Measurements from ENCODE around the gene IL37.
A peak's percentile ranks its signal among the peaks of the same experiment; 100 is the strongest.
"Not testable (repeated sequence)": the region's sequence is repeated elsewhere in the genome, so short reads cannot be mapped to it uniquely, and the experiment has no call there.

Gene IL37

GRCh38 chr2:112923237-112923966, 12.4 kb downstream of the IL37 start:
- DNase-seq (ENCODE audit: low read depth in 2 of 2), result no peak

GRCh38 chr2:112923967-112924338, 13.0 kb downstream of the IL37 start:
- DNase-seq (ENCODE audit: low read depth in 2 of 2), result no peak

- no peak for DNase-seq (ENCODE audit: low read depth in 2 of 2)
Observed at GRCh38 chr2:112924360-112924759, 13.4 kb downstream of the IL37 start.

GRCh38 chr2:112924821-112925220, 13.9 kb downstream of the IL37 start:
- no peak for DNase-seq (ENCODE audit: low read depth in 2 of 2)

GRCh38 chr2:112926707-112927106, 15.7 kb downstream of the IL37 start:
- no peak for DNase-seq (ENCODE audit: low read depth in 2 of 2)

- DNase-seq (ENCODE audit: low read depth in 2 of 2), result no peak
Observed at GRCh38 chr2:112927745-112928144, 16.8 kb downstream of the IL37 start.

GRCh38 chr2:112933261-112933660, 22.3 kb downstream of the IL37 start:
- DNase-seq (ENCODE audit: low read depth in 2 of 2), result no peak

- DNase-seq (ENCODE audit: low read depth in 2 of 2), result not testable (repeated sequence)
Observed at GRCh38 chr2:112934117-112934516, 23.2 kb downstream of the IL37 start.

- DNase-seq (ENCODE audit: low read depth in 2 of 2), result no peak
Observed at GRCh38 chr2:112936927-112937232, 25.9 kb downstream of the IL37 start.

GRCh38 chr2:112938904-112939303, 27.9 kb downstream of the IL37 start:
- no peak for DNase-seq (ENCODE audit: low read depth in 2 of 2)

- DNase-seq (ENCODE audit: low read depth in 2 of 2), result no peak
Observed at GRCh38 chr2:112939425-112939824, 28.5 kb downstream of the IL37 start.

GRCh38 chr2:112940859-112941625, 30.1 kb downstream of the IL37 start:
- DNase-seq (ENCODE audit: low read depth in 2 of 2), result no peak

- DNase-seq (ENCODE audit: low read depth in 2 of 2), result peak; percentile 37 to 69
Observed at GRCh38 chr2:112941753-112942653, 31.0 kb downstream of the IL37 start.

- no peak for DNase-seq (ENCODE audit: low read depth in 2 of 2)
Observed at GRCh38 chr2:112942654-112943002, 31.7 kb downstream of the IL37 start.

GRCh38 chr2:112944971-112945370, 34.0 kb downstream of the IL37 start:
- DNase-seq (ENCODE audit: low read depth in 2 of 2), result no peak

- no peak for DNase-seq (ENCODE audit: low read depth in 2 of 2)
Observed at GRCh38 chr2:112946086-112946485, 35.1 kb downstream of the IL37 start.

GRCh38 chr2:112947374-112947773, 36.4 kb downstream of the IL37 start:
- no peak for DNase-seq (ENCODE audit: low read depth in 2 of 2)

GRCh38 chr2:112949456-112949855, 38.5 kb downstream of the IL37 start:
- DNase-seq (ENCODE audit: low read depth in 2 of 2), result no peak

- DNase-seq (ENCODE audit: low read depth in 2 of 2), result no peak
Observed at GRCh38 chr2:112954364-112954763, 43.4 kb downstream of the IL37 start.

GRCh38 chr2:112957511-112957910, 46.5 kb downstream of the IL37 start:
- no peak for DNase-seq (ENCODE audit: low read depth in 2 of 2)

GRCh38 chr2:112958428-112959108, 47.6 kb downstream of the IL37 start:
- DNase-seq (ENCODE audit: low read depth in 2 of 2), result peak; percentile 6 to 23

Data from activated CD4-positive, alpha-beta T cell treated with anti-CD3 and anti-CD28 coated beads for 24 hours (primary cell).